HCEC 1CT (cell line): ENCODE measurements around the gene CCDC70.
A peak's percentile ranks its signal among the peaks of the same experiment; 100 is the strongest.

ENCODE experiments used
- DNase-seq: peaks from one replicate; pipeline ENCODE4 v3.0.0-alpha.2; 2017

The CCDC70 gene

DNA sequence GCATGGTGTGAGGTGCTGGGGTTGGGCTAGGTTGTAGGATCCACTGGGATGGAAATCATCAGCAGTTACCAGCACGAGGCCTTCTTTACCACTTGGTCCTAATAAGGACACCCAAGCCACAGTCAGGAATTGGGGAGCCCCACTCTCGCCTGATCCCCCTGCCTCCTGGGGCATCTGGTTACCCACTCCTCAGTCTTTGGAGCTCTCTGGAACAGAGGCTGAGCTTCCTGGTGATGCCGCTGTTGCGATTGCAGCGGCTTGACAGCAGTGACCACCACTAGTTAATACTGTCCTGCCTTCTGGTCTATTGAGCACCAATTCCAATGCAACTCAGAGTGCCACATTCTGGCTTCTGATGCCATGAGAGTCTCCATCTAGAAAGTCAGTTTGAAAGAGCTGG, 30.2 kb upstream of the CCDC70 start:
- DNase-seq, result no peak

DNA sequence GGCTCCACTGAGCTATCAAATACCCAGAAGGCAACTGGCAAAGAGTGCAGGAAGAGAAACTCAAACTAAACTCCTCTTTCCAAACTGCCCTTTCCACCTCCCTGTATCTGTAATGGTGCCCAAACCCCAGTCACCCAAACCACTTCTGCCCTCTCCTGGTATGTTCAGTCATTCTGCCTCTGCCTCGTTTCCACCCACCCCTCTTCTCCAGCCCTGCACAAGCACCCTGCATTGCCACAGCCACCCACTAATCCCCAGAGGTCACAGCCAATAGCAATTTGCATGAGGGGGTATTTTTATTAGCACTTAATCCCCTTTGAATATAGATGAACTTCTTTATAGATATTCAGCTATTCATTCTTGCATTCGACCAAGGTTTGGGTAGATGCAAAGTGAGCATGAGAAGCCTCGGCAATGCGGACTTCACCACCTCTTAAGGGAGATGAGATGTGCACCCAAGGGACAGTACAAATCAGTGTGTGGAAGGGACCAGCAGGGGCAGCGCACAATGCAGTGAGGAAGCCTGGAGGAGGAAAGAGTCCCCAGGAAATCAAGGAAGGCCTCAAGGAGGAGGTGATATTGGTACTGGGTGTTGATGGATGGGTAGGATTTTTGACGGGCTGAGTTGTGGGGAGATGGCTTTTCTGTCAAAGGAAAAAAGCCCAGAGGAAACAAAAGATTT, 29.2 kb upstream of the CCDC70 start:
- peak; percentile 11 for DNase-seq

DNA sequence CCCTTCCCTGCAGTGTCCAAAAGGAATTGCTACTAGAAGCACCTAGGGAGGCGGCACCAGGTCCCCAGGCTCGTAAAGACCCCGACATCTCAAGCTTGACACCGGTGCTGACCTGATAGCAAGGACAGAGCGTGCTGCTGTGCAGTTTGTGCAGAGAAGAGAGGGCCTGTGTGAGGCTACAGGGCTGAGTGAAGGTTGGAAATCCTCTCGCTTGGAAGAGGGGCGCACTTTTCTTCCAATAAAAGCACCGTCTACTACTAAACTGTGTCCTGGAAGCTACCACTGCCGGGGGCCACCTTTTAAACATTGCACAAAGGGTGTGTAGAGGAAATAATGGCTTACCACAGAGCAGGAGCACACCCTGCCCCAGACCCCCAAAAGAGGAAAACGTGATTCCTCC, 27.8 kb upstream of the CCDC70 start:
- no peak for DNase-seq

DNA sequence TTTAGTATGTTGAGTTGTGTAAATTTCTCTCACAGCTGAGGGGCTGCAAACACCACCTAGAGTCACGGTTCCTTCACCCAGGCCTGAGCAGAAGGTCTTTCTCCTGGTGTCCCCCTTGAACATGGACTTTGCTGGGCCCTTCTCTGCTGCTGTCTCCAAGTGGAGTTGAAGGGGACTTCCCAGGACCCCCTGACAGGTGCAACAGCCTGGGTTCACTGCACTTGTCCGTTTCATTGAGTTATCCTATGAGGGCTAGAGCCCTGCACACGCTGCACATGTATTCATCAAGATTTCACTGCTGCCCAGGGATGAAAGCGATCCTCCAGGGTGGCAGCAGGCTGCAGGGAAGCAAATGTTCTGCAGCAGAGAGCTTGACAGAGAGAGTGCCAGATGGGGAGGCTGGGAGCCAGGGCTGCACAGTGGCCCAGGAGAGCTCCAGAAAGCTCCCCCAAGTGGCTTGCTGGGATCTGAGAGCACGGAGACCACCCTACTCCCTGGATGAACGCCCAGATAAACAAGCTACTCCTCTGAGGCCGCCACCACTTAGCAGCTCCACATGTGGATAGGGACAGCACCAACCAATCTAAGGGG, 27.1 kb upstream of the CCDC70 start:
- DNase-seq, result no peak

DNA sequence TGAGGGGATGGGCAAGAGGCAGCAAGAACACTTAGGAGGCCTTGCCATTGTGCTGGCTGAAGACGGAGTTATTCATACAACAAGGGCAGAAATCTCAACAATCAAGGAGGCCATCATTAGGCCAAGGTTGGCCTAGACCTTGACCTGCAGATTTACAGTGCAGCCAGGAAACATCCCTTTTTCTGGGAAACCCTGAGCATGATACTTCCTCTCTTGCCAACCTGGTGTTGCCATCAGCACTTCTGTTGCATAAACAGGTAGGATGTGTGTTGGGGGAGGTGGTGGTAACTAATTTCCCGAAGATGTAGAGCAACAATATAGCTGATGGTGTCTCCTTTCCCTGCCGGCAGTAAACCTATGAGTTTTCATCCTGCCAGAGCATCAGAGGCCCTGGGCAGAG, 24.8 kb upstream of the CCDC70 start:
- DNase-seq, result no peak

DNA sequence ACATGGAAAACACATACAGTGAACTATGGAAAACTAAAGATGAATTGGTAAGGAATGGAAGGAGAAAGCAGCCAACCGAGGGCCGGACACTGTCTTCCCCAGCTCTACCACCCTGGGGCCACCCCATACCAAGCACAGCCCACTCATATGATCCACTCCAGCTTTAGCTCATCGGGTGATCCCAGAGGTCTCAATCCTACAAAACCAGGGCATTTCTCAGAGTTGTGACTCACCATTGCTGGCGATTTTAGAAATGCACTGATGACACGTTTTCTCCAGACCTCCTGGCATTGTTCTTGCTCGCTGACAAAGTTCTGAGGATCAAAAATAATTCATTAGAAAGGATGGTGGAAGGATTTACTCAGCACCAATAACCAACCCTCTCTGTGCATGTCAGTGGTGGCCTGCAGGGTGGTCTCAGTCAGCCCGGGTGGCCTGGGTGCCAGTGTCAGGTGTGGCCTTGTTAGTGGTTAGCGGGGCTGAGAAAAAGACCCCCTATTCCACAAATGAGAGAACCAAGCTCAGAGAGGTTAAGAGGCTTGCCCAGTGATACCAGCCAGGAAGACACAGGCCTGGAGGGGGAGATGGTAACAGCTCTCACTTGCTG, 23.4 kb upstream of the CCDC70 start:
- peak; percentile 44 for DNase-seq

DNA sequence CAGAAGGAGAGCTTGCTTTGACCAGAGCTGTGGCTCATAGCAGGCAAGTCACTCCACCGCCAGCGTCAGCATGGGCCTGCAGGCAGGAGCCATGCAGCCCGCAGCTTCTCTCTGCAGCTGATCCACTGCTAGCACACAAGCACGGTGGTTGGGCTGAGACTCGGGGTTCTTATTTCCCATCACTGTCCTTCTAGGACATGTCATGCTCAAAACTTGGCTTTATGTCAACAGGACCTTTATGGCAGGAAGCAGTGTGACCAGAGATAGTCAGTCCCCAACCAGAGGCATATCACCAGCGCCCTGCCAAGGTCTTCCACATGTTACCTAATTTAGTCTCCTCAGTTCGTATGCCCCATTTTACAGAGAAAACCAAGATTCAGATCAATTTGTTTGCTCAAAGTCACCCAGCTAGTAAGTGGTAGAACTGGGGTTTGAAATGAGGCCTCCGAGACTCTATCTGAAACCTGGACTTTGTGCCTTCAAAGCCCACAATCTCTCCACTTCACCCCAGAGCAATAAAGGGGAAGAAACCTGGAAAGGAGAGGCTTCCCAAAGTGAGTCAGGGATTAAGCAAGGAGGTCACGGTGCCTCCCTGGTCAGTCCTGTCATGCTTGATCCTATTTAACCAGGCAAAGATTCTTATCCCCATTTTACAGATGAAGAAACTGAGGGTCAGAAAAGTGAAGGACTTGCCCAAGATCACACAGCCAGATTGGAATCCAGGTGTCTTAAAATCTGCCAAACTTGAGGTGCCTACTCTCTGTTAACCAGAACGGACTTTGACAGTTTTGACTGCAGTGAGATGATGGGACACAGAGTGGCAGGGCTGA, 21.8 kb upstream of the CCDC70 start:
- no peak for DNase-seq

DNA sequence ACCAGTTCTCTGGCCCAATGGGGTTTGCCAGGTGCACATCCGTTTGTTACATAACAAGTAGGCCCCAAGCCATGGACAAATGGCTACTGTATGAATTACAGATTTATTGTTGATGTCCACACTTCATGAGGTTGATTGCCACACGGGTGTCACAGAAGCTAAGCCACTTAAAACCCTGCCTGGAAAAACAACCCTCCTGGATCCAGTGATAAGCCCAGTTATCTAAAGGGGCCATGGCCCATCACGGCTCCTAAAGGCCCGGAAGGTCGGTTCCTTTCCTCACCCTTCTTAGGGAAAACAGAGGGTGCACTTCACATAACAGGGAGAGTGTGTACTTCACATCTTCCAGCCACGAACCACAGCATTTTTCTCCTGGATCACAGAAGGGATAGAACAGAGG, 20.9 kb upstream of the CCDC70 start:
- DNase-seq, result no peak

DNA sequence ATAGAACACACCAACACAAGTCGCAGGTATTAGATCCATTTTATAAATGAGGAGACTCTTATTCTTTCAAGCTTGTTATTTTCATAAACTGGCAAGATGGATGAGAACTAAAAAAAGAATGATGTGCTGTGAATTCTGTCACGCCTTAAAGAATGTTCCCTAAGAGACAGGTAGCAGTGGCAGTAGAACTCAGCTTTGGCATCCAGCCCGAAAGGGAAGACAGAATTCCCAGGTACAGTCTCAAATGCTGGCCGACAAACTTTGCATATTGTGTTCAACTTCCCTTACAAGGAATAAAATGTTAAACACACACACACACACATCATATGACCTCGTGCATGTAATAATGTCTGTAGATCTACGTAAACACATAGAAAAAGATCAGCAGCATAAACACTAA, 20.0 kb upstream of the CCDC70 start:
- DNase-seq, result no peak

DNA sequence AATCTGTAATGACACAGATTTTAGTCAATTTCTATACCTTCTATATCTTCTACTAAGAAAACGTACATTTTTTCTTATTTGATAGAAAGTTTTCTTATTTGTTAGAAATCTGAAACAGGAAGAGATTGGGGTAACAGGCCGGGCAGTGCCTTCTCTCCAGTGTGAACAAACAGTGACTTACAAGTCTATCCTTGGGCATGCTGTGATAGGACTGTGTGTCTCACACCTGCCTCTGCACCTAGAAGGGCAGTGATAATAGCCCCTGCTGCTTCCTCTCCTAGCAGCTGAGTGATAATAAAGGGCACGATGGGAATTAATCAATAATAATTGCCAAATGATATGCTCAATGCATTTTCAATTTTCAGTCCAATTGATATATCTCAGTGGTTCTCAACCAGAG, 18.2 kb upstream of the CCDC70 start:
- no peak for DNase-seq

DNA sequence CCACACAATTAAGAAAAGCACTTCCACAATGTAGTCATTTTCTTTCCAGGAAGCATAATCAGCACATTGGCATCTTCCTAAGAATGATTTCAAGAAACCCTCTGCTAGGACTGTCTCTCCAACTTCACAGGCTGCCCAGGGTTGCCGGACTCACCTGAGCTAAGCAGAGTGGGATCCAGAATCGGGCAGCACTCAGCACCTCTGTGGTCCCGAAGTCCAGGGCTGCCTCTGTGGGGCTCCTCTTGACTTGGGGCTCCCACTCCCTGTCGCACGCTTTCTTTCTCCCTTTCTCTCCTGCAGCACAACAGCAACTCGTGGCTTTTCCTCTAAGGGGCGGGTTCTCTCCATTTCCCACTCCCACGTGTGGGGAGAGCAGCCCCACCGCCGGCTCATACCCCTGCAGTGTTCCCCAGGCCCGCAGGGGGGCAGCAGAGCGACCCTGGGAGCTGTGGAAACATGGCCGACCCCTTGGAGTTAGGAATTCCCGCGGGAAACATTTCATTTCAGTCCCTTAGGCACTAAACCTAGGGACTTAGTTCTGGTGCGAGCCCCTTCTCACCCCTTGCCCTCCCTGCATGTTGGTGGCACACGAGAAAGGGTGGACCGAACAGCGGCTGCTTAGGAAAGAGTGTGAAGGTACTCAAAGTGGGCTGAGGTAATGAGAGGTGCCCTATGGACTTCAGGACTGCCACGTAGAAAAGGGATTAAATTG, 16.8 kb upstream of the CCDC70 start, which contains the start of gene TMEM272:
Gene TMEM272, minus strand, starts transcription at position 316 of the 712 bp plus-strand sequence. CDS start 6,647 bp downstream, outside the sequence.
- peak; percentile 17 for DNase-seq

DNA sequence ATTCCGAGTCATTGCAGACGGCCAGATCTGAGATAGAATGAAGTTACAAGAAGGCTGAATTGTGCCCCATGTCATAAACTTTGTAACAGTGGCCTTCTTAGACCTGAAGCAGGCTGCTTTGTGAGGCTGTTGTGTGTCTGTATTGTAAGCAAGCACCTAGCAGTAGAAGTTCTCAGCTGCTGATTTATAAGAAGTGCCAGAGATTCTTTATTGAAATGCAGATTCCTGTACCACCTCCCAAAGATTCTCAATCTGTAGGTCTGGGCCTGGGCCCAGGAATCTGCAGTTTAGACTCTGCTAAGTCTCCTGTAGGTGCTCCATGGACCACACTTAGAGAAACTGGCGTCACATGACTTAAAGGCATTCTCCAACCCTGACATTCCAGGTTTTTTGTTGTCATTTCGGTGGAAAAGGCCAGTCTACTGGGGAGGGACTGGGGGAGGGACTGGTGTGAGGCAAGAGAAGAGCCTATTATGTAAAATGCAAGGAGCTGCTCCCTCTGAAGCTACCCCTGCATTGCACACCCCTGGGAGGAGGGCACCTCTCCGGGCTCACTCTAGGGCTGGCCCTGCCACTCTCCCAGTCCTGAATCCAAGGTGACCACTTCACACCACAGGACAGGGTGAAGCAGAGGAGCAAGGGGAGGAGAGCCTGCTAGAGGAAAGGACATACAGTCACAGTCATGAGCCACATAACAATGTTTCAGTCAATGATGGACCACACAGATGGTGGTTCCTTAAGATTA, 16.0 kb upstream of the CCDC70 start:
- no peak for DNase-seq

DNA sequence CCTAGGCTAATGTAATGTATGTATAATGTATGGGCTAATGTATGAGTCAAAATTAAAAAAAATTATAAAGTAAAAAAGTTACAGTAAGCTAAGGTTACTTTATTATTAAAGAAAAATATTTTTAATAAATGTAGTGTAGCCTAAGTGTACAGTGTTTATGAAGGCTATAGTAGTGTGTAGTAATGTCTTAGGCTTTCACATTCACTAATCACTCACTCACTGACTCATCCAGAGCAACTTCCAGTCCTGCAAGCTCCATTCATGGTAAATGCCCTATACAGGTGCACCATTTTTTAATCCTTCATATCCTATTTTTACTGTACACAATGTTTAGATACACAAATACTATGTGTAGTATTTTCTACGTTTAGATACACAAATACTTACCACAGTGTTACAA, 15.0 kb upstream of the CCDC70 start:
- DNase-seq, result no peak

DNA sequence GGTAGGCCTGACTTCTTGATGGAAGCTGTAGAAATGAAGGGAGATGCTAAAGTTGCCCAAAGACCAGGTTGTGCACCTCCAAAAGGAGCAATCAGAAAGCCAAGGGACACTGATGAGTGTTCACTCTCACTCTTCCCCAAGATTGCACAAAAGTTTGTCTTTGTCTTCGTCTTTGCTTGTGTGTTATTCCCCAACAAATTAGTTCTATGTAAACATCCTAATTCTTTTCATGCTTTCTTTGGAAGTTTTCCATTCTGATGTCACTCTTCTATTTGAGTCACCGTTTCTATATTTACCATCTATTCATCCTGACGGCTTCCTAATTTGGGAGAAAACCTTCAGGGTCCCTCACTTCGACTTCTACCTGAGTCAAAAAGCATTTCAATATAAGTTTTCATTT, 13.1 kb upstream of the CCDC70 start:
- DNase-seq, result peak; percentile 85

DNA sequence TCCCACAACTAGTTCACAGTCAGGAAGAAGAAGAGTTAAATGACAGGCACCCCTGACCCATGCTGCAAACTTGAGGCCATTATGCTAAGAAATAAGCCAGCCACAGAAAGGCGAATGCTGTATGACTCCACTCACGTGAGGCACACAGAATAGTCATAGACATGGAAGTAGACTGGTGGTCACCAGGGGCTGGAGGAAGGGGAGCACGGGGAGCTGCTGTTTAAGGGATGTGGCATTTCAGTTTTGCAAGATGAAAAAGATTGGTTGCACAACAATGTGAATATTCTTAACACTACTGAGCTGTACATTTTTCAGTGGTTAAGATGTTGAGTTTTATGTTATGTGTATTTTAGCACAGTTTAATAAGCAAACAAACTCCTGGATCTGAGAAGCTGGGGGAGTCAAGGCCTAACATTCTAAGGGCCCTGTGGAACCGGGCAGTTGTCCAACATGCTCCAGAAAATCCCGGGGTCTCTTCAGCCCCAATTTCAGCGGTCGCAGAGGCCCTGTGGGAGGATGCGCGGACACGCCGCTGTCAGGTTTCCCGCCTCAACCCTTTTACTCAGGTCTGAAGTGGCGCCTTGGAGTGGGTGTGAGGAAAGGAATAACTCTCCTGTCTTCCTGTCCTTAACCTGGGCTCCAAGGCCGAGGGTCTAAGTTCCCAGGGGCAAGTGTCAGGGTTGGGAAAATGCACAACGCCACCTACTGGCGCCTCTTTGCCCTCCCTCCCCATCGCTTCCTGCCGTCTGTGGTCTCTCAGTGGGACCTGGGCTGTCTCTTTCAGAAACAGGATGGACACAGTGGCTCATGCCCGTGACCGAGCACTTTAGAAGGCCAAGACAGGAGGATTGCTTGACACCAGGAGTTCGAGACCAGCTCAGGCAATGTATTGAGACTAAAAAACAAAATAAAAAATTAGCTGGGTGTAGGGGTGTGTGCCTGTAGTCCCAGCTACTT, 12.3 kb upstream of the CCDC70 start:
- DNase-seq, result peak; percentile 62

DNA sequence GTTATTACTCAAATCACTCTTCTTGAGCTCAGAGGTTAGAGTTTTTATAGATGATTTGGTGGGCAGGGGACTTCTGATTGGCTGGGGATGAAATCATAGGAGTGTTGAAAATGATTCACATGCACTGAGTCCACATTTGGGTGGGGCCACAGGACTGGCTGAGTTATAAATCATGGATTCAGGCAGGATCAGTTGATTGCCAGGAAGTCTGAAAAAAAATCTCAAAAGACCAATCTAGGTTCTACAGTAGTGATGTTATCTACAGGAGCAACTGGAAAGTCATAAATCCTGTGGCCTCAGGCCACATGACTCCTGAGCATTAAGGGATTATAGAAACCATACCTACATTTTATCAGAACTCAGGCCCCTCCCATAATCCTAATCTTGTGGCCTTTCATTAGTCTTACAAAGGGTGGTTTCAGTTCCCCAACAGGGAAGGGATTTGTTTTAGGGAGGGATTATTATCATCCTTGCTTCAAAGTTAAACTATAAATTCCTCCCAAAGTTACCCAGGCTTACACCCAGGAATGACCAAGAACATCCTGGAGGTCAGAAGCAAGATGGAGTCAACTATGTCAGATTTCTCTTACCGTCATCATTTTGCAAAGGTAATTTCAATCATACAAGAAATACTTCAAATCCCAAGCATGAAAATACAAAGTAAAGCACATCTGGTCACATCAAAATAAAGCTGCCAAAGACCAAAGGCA, 5.6 kb upstream of the CCDC70 start:
- DNase-seq, result no peak

DNA sequence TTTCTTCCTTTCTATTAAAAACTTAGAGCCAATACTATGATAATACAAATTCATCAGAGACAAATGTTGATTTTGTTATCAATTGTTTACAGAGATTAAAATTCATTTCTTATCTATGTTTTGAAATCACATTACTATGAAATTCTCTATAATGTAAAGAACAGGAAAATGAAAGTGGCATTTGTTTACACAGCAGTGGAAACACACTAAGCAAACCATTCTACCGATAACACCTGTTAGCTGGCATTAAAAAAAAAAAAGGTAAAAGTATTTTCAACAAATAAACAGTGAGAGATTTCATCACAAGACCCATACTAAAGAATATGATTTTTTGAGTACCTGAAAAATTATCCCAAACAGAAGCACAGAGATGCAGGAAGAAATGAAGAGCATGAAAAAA, 4.8 kb upstream of the CCDC70 start:
- DNase-seq, result no peak

DNA sequence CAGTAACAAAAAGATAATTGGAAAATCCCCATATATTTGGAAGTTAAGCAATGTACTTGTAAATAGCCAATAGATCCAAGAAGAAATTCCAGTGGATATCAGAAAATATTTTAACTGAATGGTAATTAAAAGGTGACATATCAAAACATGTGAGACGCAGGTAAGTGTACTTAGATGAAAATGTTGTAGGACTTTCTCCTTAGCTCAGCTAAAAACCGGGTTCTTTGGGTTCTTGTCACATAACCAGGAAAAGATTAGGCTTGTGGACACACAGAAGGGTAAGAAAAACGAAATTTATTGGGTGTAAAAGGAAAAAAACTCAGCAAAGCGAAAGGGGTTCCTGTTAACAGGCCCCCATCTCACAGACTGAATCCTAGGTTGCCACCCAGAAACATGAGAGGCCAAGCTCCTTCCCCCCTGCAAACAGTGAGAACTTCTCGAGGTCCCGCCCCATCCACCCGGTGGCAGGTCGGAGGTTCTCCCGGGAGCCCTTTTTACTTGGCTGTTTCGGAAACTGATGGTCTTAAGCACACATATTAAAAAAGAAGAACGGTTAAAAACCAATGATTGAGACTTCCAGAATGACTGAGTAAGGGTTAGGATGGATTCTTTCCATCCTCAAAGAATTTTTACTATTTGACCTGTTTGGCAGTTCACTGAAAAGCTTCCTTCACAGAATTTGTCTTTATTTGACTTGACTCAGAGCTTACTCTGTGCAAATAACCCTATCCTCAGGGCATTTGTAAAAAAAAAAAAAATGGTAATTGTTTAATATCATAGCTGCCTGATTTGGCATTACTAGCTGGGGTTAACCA, 3.1 kb upstream of the CCDC70 start:
- no peak for DNase-seq

DNA sequence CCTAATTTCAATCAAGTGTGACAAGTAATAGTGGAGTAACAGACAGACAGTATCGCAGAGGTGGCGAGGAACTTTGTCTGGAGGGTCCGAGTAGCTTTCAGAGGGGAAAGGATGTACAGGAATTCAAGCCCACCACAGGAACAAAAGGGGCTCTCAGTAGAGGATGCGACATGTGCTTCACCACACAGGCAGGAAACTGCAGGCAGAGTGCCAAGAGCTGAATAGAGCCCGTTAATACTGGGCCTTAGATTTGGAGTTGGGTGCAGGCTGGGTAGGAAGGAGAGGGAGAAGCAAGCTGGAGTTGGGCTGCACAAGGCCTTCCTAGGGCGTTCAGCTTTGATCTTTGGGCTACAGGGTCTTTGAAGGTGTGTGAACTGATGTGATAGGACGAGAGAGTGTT, 1.2 kb downstream of the CCDC70 start:
- no peak for DNase-seq
